Right cardiac atrium (tissue), 5 donors: ENCODE results near the gene CHN2. TPM values are rescaled to one million over a fixed set of nuclear protein-coding genes. Genes with fewer than 3 reads are reported as not detected.

Experiments
- ATAC-seq, 2 donors: fragments of 200-7000 bp; cut with Tn5 transposase; one replicate each; pipeline versions ENCODE4 v1.8.0 to v1.9.1; 2020; ENCODE audit warnings: moderate library complexity in 2 of 2, mild to moderate bottlenecking in 1 of 2
- DNase-seq, 3 donors: peaks; one replicate each; pipeline ENCODE4 v3.0.0-alpha.2; 2020
- H3K27ac ChIP-seq: one replicate; pipeline ENCODE4 v1.5.1; 2013; ENCODE audit warnings: mild to moderate bottlenecking, low read length, control low read depth, moderate library complexity
- H3K27me3 ChIP-seq: one replicate; pipeline ENCODE4 v1.6.1; 2013; ENCODE audit not compliant: control insufficient read depth, insufficient read depth
- H3K4me1 ChIP-seq: one replicate; pipeline ENCODE4 v1.6.1; 2013; ENCODE audit warnings: low read length; ENCODE audit not compliant: control insufficient read depth, insufficient read depth
- H3K4me3 ChIP-seq: one replicate; pipeline ENCODE4 v1.5.1; 2013; ENCODE audit warnings: low read length, control low read depth
- H3K9me3 ChIP-seq: one replicate; pipeline ENCODE4 v1.6.1; 2013; ENCODE audit warnings: low read length; ENCODE audit not compliant: control insufficient read depth
- WGBS: extraction: QIAGEN DNeasy Blood & Tissue Kit; methylation state at CpG from one replicate; pipeline ENCODE4 v1.1.7; 2013; 5-methylcytosine and 5-hydroxymethylcytosine counted together
- intact Hi-C, 4 donors: fragments of 100-400 bp; cut with DNase I; formaldehyde crosslinking; loops; one replicate each; pipeline versions ENCODE4 v1.11.0 to v1.14.0; 2022 to 2023
- polyA plus RNA-seq: library from polyadenylated mRNA; stranded (reverse); fragments of 200-250 nt; gene quantifications from one replicate; pipeline ENCODE4 v1.2.3, GENCODE V29; 2013
- total RNA-seq, 4 donors: library from RNA; stranded (reverse); fragmentation: NEBNext Ultra II Directional; extraction: Animal tissue kit (Norgen Biotek cat#: 25700); gene quantifications; one replicate each; pipeline ENCODE4 v1.2.1, GENCODE V29; 2021
- donor health status: healthy with polysubstance abuse.
- donor health status: DM: no; HTN: yes; CAD: no.
- donor health status: DM: no; HTN: no; CAD: no.
- donor health status: DM: no; HTN: yes; CAD: no; lungs with severe emphysema.
- donor health status: DM: yes; HTN: yes; CAD: no.

The CHN2 gene
- total and polyA plus RNA-seq, 5 donors, result 2.0 to 6.4 (median 4.3) TPM

DNA sequence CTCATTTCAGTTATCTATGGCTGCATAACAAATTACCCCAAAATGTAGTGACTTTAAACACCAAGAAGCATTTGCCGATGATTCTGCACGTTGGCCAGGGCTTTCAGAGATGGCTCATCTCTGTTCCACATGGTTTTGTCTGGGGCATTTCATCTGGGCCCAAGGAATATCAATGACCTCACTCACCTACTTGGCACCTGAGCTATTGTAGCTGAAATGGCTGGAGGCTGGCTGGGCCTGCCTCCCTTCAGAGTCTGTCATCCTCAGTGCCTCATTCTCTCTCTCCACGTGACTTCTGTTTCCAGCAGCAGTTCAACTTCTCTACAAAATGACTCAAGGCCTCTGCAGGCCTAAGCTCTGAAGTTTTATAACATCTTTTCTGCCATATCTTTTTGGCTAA lies 249.7 kb downstream of the CHN2 start:
- Histone ChIP-seq H3K4me1 (peaks cover 4% of the 10 kb centered on the region), H3K27me3 (no peaks in the 10 kb centered on the region), H3K27ac (no peak overlapping the region), H3K9me3 (no peaks in the 10 kb centered on the region), H3K4me3 (no peak overlapping the region)
- DNase-seq (no peak), ATAC-seq (no peak)
- 96% methylated on average over 3 of the region's 3 CpGs for WGBS
- intact Hi-C loops, result no loop called here

DNA sequence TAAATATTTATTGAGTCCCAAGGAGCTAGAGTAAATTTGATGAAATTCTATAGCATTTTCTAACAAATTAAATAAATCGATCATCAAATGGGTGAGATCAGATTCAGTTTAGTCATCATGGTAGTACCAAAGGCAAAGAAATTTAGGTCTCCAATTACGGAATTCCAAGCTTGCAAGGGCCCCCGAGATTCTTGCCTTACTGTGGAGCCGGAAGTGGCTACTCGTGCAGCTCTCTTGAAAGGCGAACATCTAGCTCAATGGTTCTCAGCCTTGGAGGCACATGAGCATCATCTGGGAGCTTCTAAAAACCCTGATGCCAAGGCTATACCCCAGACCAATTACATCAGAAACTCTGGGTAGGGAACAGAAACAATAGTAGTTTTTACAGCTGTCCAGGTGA lies 251.2 kb downstream of the CHN2 start:
- ATAC-seq, result no peak
- H3K27me3 ChIP-seq, result no peaks in the 10 kb centered on the region
- H3K9me3 ChIP-seq, result no peaks in the 10 kb centered on the region
- intact Hi-C loops, result no loop called here
- 84% methylated on average over 6 of the region's 6 CpGs for WGBS
- H3K27ac ChIP-seq, result no peak overlapping the region
- no peak overlapping the region for H3K4me3 ChIP-seq
- no peak for DNase-seq
- H3K4me1 ChIP-seq, result peaks cover 4% of the 10 kb centered on the region

- no peaks in the 10 kb centered on the region for H3K27me3 ChIP-seq
- ATAC-seq (no peak), DNase-seq (no peak)
- H3K27ac ChIP-seq, result no peak overlapping the region
- intact Hi-C loops, result no loop called here
- 74% methylated on average over 3 of the region's 3 CpGs for WGBS
- no peaks in the 10 kb centered on the region for H3K9me3 ChIP-seq
- no peak overlapping the region for H3K4me3 ChIP-seq
- peaks cover 1% of the 10 kb centered on the region for H3K4me1 ChIP-seq
Measured at GRCh38 chr7:29447828-29448227, 253.3 kb downstream of the CHN2 start.

DNA sequence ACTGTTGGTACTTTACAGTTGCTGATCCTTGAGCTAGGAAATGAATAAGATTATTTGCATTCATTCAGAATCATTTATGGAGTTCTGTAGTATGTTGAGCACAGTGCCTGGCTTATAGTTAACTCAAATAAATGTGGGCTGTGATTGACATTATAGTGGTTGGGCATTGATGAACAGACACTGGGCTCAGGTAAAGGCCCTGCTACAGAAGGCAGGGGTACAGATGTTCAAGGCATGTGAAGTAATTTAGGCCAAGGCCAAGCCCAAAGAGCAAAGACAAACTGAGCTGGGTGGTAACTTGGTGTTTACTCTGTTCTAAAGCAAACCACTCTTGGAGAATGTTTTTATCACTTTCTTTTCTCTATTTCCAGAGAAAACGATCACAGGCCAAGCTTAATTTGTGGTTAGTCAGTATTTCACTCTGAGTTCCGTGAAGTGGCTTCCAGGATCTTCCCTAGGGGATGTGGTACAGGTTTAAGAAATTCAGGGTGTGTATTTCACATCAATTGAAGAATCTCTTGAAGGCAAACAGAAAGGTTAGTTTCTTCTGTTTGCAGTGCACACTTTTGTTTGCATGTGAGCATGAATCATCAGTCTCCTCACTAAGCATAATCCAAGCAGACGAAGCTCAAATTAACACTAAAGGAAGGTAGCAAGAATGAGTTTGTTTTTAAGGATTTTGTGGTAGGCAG lies 255.1 kb downstream of the CHN2 start:
- Histone ChIP-seq H3K27me3 (no peaks in the 10 kb centered on the region), H3K4me1 (peaks cover 1% of the 10 kb centered on the region), H3K9me3 (no peaks in the 10 kb centered on the region), H3K27ac (no peak overlapping the region), H3K4me3 (no peak overlapping the region)
- intact Hi-C loops, result no loop called here
- no peak for ATAC-seq
- DNase-seq, result no peak
- 72% methylated on average over 3 of the region's 3 CpGs for WGBS

GRCh38 chr7:29453021-29453420 lies 258.4 kb downstream of the CHN2 start:
- 30% methylated on average over 2 of the region's 2 CpGs for WGBS
- Histone ChIP-seq H3K27ac (no peak overlapping the region), H3K4me3 (no peak overlapping the region), H3K4me1 (peaks cover 2% of the 10 kb centered on the region), H3K27me3 (no peaks in the 10 kb centered on the region), H3K9me3 (no peaks in the 10 kb centered on the region)
- peak in 1 of 3 donors; percentile 45 for DNase-seq
- peak; percentile 59 to 69 for ATAC-seq
- intact Hi-C loops, result no loop called here

- Histone ChIP-seq H3K27me3 (no peaks in the 10 kb centered on the region), H3K27ac (no peak overlapping the region), H3K4me1 (peaks cover 2% of the 10 kb centered on the region), H3K4me3 (no peak overlapping the region), H3K9me3 (no peaks in the 10 kb centered on the region)
- no peak for ATAC-seq
- DNase-seq, result no peak
- intact Hi-C loops, result no loop called here
- 88% methylated on average over 4 of the region's 4 CpGs for WGBS
Measured at GRCh38 chr7:29454464-29454863, 259.9 kb downstream of the CHN2 start.

DNA sequence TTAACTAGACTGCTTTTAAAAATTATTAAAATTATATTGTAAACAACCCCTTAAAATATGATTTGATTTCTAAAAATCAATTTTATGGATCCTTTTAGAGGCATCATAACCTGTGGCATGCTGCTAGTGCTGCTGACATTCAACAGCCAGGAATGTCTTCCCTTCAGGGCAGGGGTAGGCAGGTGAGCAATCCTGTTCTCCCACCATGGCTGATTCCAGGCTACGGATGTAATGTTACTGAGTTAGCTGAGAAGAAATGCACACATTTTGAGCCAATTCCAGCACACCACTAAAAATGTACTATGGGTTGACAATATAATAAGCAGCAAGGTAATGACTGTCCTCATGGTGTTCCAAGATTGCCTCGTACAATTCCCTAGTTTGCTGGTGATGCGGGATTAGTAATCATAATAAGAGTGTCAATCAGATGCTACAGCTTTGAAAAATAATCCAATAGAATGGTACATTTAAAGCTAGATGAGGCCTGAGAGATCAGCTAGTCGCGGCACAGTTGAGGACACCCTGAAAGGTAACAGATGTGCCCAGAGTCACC lies 260.4 kb downstream of the CHN2 start:
- intact Hi-C loops, result no loop called here
- H3K27ac ChIP-seq, result no peak overlapping the region
- H3K27me3 ChIP-seq, result no peaks in the 10 kb centered on the region
- ATAC-seq (no peak), DNase-seq (no peak)
- H3K4me3 ChIP-seq, result no peak overlapping the region
- peaks cover 2% of the 10 kb centered on the region for H3K4me1 ChIP-seq
- 90% methylated on average over 5 of the region's 5 CpGs for WGBS
- H3K9me3 ChIP-seq, result no peaks in the 10 kb centered on the region

DNA sequence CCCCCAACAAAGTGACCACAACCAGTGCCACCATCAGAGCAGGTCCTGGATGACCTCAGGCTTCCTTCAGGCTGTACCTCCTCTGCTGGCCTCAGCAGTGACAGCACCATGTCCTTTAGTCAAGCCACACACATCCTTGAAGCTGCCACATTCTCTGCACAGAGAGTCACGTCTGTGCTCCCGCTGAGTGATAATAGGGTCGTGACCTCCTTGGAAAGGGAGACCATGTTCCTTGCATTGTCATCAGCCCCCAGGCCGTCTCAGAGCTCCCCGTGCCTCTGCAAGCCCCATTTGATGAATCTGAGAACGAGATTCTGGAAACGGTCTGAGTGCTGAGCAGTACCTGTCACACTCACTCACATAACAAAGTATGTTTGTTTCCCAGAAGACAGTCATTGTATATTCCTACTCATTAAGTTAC lies 262.6 kb downstream of the CHN2 start:
- no peak for DNase-seq
- 48% methylated on average over 7 of the region's 7 CpGs for WGBS
- no peak overlapping the region for H3K27ac ChIP-seq
- intact Hi-C loops, result no loop called here
- no peaks in the 10 kb centered on the region for H3K27me3 ChIP-seq
- H3K4me1 ChIP-seq, result peaks cover 2% of the 10 kb centered on the region
- H3K9me3 ChIP-seq, result no peaks in the 10 kb centered on the region
- peak in 1 of 2 donors; percentile 35 for ATAC-seq
- H3K4me3 ChIP-seq, result no peak overlapping the region

DNA sequence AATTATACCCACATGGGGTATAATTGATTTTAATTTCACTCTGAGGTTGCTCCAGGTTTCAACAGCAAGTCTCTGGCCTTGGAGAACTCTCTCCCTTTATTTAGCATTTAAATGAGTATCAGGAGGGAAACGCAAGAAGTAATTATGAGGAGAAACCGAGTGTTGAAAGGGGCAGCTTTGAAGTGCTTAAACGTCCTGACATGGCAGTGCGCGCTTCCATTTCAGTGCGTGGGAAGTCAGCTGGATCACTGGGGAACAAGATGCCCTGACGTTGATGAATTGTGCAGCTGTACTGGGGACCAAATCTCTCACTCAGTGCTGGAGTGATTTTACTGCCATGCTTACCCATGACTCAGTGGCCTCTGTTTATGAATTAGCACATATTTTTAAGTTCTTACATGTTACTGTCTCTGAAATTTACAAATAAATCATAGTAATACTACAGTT lies 263.0 kb downstream of the CHN2 start:
- peaks cover 2% of the 10 kb centered on the region for H3K4me1 ChIP-seq
- 47% methylated on average over 7 of the region's 7 CpGs for WGBS
- H3K27ac ChIP-seq, result no peak overlapping the region
- ATAC-seq (peak in 1 of 2 donors; percentile 28), DNase-seq (peak in 1 of 3 donors; percentile 52)
- no peaks in the 10 kb centered on the region for H3K27me3 ChIP-seq
- no peak overlapping the region for H3K4me3 ChIP-seq
- H3K9me3 ChIP-seq, result no peaks in the 10 kb centered on the region
- intact Hi-C loops, result no loop called here

DNA sequence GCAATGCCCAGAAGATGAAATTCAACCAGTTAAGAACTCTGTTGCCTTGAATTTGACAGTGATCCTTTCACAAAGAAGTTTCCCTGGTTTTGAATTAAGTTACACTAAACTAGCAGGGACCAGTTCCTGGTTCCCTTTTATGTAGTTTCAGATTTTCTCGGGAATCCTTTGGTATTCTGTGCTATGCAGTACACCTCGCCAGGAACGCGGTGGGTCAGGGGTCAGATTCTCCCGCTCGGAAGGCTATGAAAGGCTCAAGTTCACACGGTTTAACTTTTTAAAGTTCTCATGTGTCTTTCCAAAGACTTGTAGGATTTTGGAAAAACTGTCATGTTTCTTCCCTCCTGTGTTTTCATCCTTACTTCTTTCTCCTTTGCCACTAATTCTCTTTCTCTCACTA lies 264.4 kb downstream of the CHN2 start:
- Histone ChIP-seq H3K4me3 (no peak overlapping the region), H3K27ac (no peak overlapping the region), H3K27me3 (no peaks in the 10 kb centered on the region), H3K4me1 (peaks cover 2% of the 10 kb centered on the region), H3K9me3 (no peaks in the 10 kb centered on the region)
- WGBS, result 89% methylated on average over 7 of the region's 7 CpGs
- intact Hi-C loops, result no loop called here
- ATAC-seq (no peak), DNase-seq (no peak)

GRCh38 chr7:29459589-29459988 lies 265.0 kb downstream of the CHN2 start:
- Histone ChIP-seq H3K4me3 (no peak overlapping the region), H3K4me1 (peaks cover 2% of the 10 kb centered on the region), H3K27me3 (no peaks in the 10 kb centered on the region), H3K9me3 (no peaks in the 10 kb centered on the region), H3K27ac (no peak overlapping the region)
- intact Hi-C loops, result no loop called here
- ATAC-seq (no peak), DNase-seq (no peak)
- 90% methylated on average over 8 of the region's 8 CpGs for WGBS
